GM12878 (cell line): Measurements from ENCODE around the gene SLC35B4. TPM values are rescaled to one million over a fixed set of nuclear protein-coding genes. Genes with fewer than 3 reads are reported as not detected.

ENCODE experiments used
- ATAC-seq: fragments of 200-7000 bp; cut with Tn5 transposase; 3 replicates; pipeline ENCODE4 v1.9.1; 2020; ENCODE audit warnings: mild to moderate bottlenecking, moderate library complexity
- BruUV-seq: library from RNA; stranded (reverse); fragments of 400-500 nt; replicated peaks from 2 replicates; lab custom pipeline; 2021; lab: Mats Ljungman, UMichigan
- CTCF ChIA-PET: fragments of 300-600 bp; sonication (Branson Sonifier 250); formaldehyde crosslinking; extraction: SDS; loops from one replicate; lab custom pipeline; 2021; ENCODE audit warnings: inconsistent platforms; lab: Yijun Ruan, JAX
- POLR2A ChIA-PET: fragments of 350-600 bp; formaldehyde crosslinking; extraction: SDS; loops from one replicate; lab custom pipeline; 2021; ENCODE audit warnings: inconsistent platforms; lab: Charles Lee
- RAD21 ChIA-PET: fragments of 300-600 bp; sonication (Branson Sonifier 250); formaldehyde crosslinking; loops from one replicate; lab custom pipeline; 2023; ENCODE audit warnings: antibody characterized with exemption; ENCODE audit not compliant: unreplicated experiment; lab: Charles Lee
- SMC1A ChIA-PET: fragments of 300-600 bp; sonication (Branson Sonifier 250); formaldehyde crosslinking; loops from one replicate; lab custom pipeline; 2023; ENCODE audit not compliant: unreplicated experiment, uncharacterized antibody; lab: Charles Lee
- DNase-seq: peaks from one replicate; pipeline ENCODE4 v3.0.0-alpha.2; 2011; ENCODE audit warnings: low read depth, low spot score
- FAIRE-seq: peaks from 3 replicates; lab custom pipeline; 2011; peaks lifted over from hg19 to GRCh38; lab: Jason Lieb, UNC
- H2AFZ ChIP-seq: 2 replicates; pipeline ENCODE4 v1.6.0; 2011; ENCODE audit warnings: low read depth, low read length, control low read depth; ENCODE audit not compliant: control insufficient read depth
- H3K27ac ChIP-seq: 2 replicates; pipeline ENCODE4 v1.5.1; 2011; ENCODE audit warnings: control low read depth; ENCODE audit not compliant: control insufficient read depth, insufficient read depth
- H3K27me3 ChIP-seq, 2 experiments: replicated peaks in 1 of 2; 2 replicates each; pipeline versions ENCODE4 v1.6.0 to v1.6.1; 2011; ENCODE audit warnings: low read length in 1 of 2; ENCODE audit not compliant: control insufficient read depth in 2 of 2, insufficient read depth in 2 of 2
- H3K36me3 ChIP-seq, 2 experiments: 2 replicates each; pipeline ENCODE4 v1.5.1; 2011; ENCODE audit warnings: low read length in 1 of 2; ENCODE audit not compliant: control insufficient read depth in 2 of 2, insufficient read depth in 2 of 2
- H3K4me1 ChIP-seq: 2 replicates; pipeline ENCODE4 v1.6.1; 2011; ENCODE audit warnings: mild to moderate bottlenecking, low read length, moderate library complexity, mixed read lengths; ENCODE audit not compliant: control insufficient read depth, insufficient read depth
- H3K4me2 ChIP-seq: 2 replicates; pipeline ENCODE4 v1.6.0; 2011; ENCODE audit warnings: control low read depth; ENCODE audit not compliant: control insufficient read depth, insufficient read depth
- H3K4me3 ChIP-seq: fragments of 200-600 bp; sonication (generic); 2 replicates; pipeline ENCODE4 v1.5.1; 2016
- H3K79me2 ChIP-seq: 2 replicates; pipeline ENCODE4 v1.6.0; 2011; ENCODE audit warnings: low read length; ENCODE audit not compliant: control insufficient read depth, insufficient read depth
- H3K9ac ChIP-seq: 2 replicates; pipeline ENCODE4 v1.8.0; 2011; ENCODE audit warnings: low read length, control low read depth, mixed read lengths; ENCODE audit not compliant: control insufficient read depth, insufficient read depth
- H3K9me3 ChIP-seq: replicated peaks from 3 replicates; pipeline ENCODE4 v1.5.1; 2011; ENCODE audit warnings: mild to moderate bottlenecking, low read length; ENCODE audit not compliant: control insufficient read depth, insufficient read depth
- H4K20me1 ChIP-seq: 2 replicates; pipeline ENCODE4 v1.6.0; 2011; ENCODE audit not compliant: control insufficient read depth, insufficient read depth
- E2F8 ChIP-seq: fragments of 450-650 bp; IDR thresholded peaks from 2 replicates; pipeline ENCODE4 v1.6.1; 2018; ENCODE audit warnings: mild to moderate bottlenecking, low read depth, moderate library complexity; ENCODE audit not compliant: partially characterized antibody
- IRF4 ChIP-seq: IDR thresholded peaks from 2 replicates; pipeline ENCODE4 v1.6.1; 2011; ENCODE audit warnings: low read depth, low read length
- MEF2B ChIP-seq: fragments of 450-650 bp; IDR thresholded peaks from 2 replicates; pipeline ENCODE4 v1.6.1; 2018; ENCODE audit warnings: mild to moderate bottlenecking, moderate library complexity; ENCODE audit not compliant: partially characterized antibody, poor library complexity, severe bottlenecking
- PBX3 ChIP-seq: IDR thresholded peaks from 2 replicates; pipeline ENCODE4 v1.6.1; 2011; ENCODE audit warnings: mild to moderate bottlenecking, low read depth, low read length, moderate library complexity; ENCODE audit not compliant: insufficient replicate concordance
- POU2F2 ChIP-seq: IDR thresholded peaks from 3 replicates; pipeline ENCODE4 v1.6.1; 2011; ENCODE audit warnings: low read depth, mild to moderate bottlenecking, low read length, borderline replicate concordance
- TARDBP ChIP-seq: IDR thresholded peaks from 2 replicates; pipeline ENCODE4 v1.6.1; 2016; ENCODE audit warnings: borderline replicate concordance
- TBL1XR1 ChIP-seq: IDR thresholded peaks from 2 replicates; pipeline ENCODE4 v1.6.1; 2012; ENCODE audit warnings: low read depth, low read length, improper control_type of control experiment
- WGBS: methylation state at CpG from one replicate; pipeline ENCODE4 v1.1.6; 2016; ENCODE audit warnings: low lambda C conversion rate; ENCODE audit not compliant: insufficient replicate concordance, insufficient coverage; ENCODE audit errors: missing lambda C conversion rate; 5-methylcytosine and 5-hydroxymethylcytosine counted together
- in situ Hi-C: fragments of 300-500 bp; cut with MboI; formaldehyde crosslinking; loops from 9 replicates; pipeline ENCODE4 v1.14.3; 2018; ENCODE audit warnings: mixed read lengths
- intact Hi-C: fragments of 100-400 bp; cut with micrococcal nuclease; formaldehyde crosslinking; loops from one replicate; pipeline ENCODE4 v1.14.2; 2022; ENCODE audit not compliant: unreplicated experiment
- polyA plus RNA-seq, 11 experiments: library from polyadenylated mRNA; depleted of rRNA in 4 of 11; unstranded in 6 of 11; stranded (reverse) in 5 of 11; fragments of >200 nt; fragmentation: Nextera tagmentation in 4 of 11; fragmentation: Illumina TruSeq in 1 of 11; extraction: Ambion mirVana in 4 of 11; extraction: Trizol in 1 of 11; gene quantifications; 1 replicate in 1 of 11; 2 replicates in 10 of 11; pipeline versions ENCODE4 v1.2.1 to v1.2.3, GENCODE V29; 2011 to 2016; ENCODE audit warnings: inconsistent platforms in 2 of 11, missing spikeins in 2 of 11, low read depth in 1 of 11
- total RNA-seq, 4 experiments: library from RNA; depleted of rRNA in 3 of 4; stranded (reverse); fragments of >200 nt in 3 of 4; fragmentation: Illumina TruSeq in 1 of 4; extraction: Trizol in 1 of 4; gene quantifications; 2 replicates each; pipeline versions ENCODE4 v1.2.1 to v1.2.3, GENCODE V29; 2013 to 2021

The SLC35B4 gene
- total and polyA plus RNA-seq, 10 of the 15 experiments (the other 5 are each of a cell fraction or from before 2014, with no cell fraction given): 3.6 to 23.9 (median 14.0) TPM

GRCh38 chr7:134290286-134290685, 26.4 kb downstream of the SLC35B4 start:
- no peak overlapping the region for H3K9ac ChIP-seq
- no peaks in the 10 kb centered on the region for H3K79me2 ChIP-seq
- ATAC-seq (no peak), FAIRE-seq (no peak), DNase-seq (no peak)
- in situ Hi-C loops: no loop called here
- intact Hi-C loops: no loop called here
- H4K20me1 ChIP-seq: no peaks in the 10 kb centered on the region
- no TSS peak for BruUV-seq
- 93% methylated on average over 3 of the region's 3 CpGs for WGBS
- no peak overlapping the region for H3K4me3 ChIP-seq
- H2AFZ ChIP-seq: no peak overlapping the region
- H3K9me3 ChIP-seq: no peaks in the 10 kb centered on the region
- ChIA-PET SMC1A (interaction anchor here (1.0 kb wide), 1 partner anchor 11 kb away, joined by 3 read pairs; no protein-coding TSS in a partner anchor), POLR2A (no interaction called here), CTCF (no interaction called here), RAD21 (no interaction called here)
- no peak overlapping the region for H3K27ac ChIP-seq
- H3K4me2 ChIP-seq: no peak overlapping the region
- H3K4me1 ChIP-seq: peaks cover 11% of the 10 kb centered on the region
- H3K36me3 ChIP-seq: peaks cover 0 to 5% of the 10 kb centered on the region in 2 experiments; a peak in 3 of 4 replicates
- no peaks in the 10 kb centered on the region for H3K27me3 ChIP-seq
- TF ChIP-seq TARDBP: no peak

- WGBS: 100% methylated on average over 2 of the region's 2 CpGs
- CTCF ChIA-PET: no interaction called here
Measured at GRCh38 chr7:134289841-134290240, 26.9 kb downstream of the SLC35B4 start.

More at GRCh38 chr7:134289841-134290240, 26.9 kb downstream of the SLC35B4 start:
- DNase-seq: no peak
- no peak overlapping the region for H3K4me3 ChIP-seq
- no peak for FAIRE-seq
- BruUV-seq: no TSS peak
- POLR2A ChIA-PET: no interaction called here
- intact Hi-C loops: no loop called here
- H2AFZ ChIP-seq: no peak overlapping the region
- SMC1A ChIA-PET: interaction anchor here (1.4 kb wide), 1 partner anchor 9 kb away, joined by 3 read pairs; no protein-coding TSS in a partner anchor
- H3K9ac ChIP-seq: no peak overlapping the region
- no peaks in the 10 kb centered on the region for H3K27me3 ChIP-seq
- peaks cover 11% of the 10 kb centered on the region for H3K4me1 ChIP-seq
- H3K27ac ChIP-seq: no peak overlapping the region
- H3K9me3 ChIP-seq: no peaks in the 10 kb centered on the region
- TF ChIP-seq IRF4 (no peak), E2F8 (no peak), MEF2B (no peak), TBL1XR1 (no peak), POU2F2 (no peak), PBX3 (no peak)
- TF ChIP-seq, all 136 proteins: peak for 0
- in situ Hi-C loops: no loop called here
- RAD21 ChIA-PET: no interaction called here
- H3K36me3 ChIP-seq: peaks cover 0 to 5% of the 10 kb centered on the region in 2 experiments; a peak in 3 of 4 replicates
- no peaks in the 10 kb centered on the region for H4K20me1 ChIP-seq
- H3K79me2 ChIP-seq: no peaks in the 10 kb centered on the region
- H3K4me2 ChIP-seq: no peak overlapping the region
- no peak for ATAC-seq
